HepG2 (cell line): ENCODE results near the gene CCDC73. TPM values are rescaled to one million over a fixed set of nuclear protein-coding genes. Genes with fewer than 3 reads are reported as not detected.
"Not testable (repeated sequence)": the region's sequence is repeated elsewhere in the genome, so short reads cannot be mapped to it uniquely, and the experiment has no call there.

Source experiments
- ATAC-seq: fragments of 200-7000 bp; cut with Tn5 transposase; 3 replicates; pipeline ENCODE4 v1.9.1; 2020; ENCODE audit warnings: mild to moderate bottlenecking, moderate library complexity
- BruUV-seq: library from RNA; stranded (reverse); fragments of 400-500 nt; replicated peaks from 2 replicates; lab custom pipeline; 2021; lab: Mats Ljungman, UMichigan
- CTCF ChIA-PET: fragments of 300-600 bp; formaldehyde crosslinking; extraction: SDS; loops from one replicate; lab custom pipeline; 2021; ENCODE audit warnings: low total read pairs, inconsistent platforms, low intra/inter-chr PET ratio; lab: Yijun Ruan, JAX
- POLR2A ChIA-PET: fragments of 350-600 bp; sonication (Branson Sonifier 250); formaldehyde crosslinking; loops from one replicate; lab custom pipeline; 2020; ENCODE audit warnings: antibody characterized with exemption, inconsistent platforms; lab: Yijun Ruan, JAX
- DNase-seq: peaks from one replicate; pipeline ENCODE4 v3.0.0-alpha.2; 2015; ENCODE audit warnings: low spot score
- FAIRE-seq: peaks from 3 replicates; lab custom pipeline; 2011; peaks lifted over from hg19 to GRCh38; lab: Jason Lieb, UNC
- H2AFZ ChIP-seq: one replicate; pipeline ENCODE4 v1.6.1; 2011; ENCODE audit warnings: low read length, inconsistent platforms
- H3K27ac ChIP-seq: fragments of 300-600 bp; 3 replicates; pipeline ENCODE4 v1.8.0; 2011; ENCODE audit warnings: mixed run types, mild to moderate bottlenecking, mixed read lengths, low read length, inconsistent platforms; ENCODE audit not compliant: insufficient read depth; ENCODE audit errors: extremely low read length
- H3K27me3 ChIP-seq, 2 experiments: fragments of 200-600 bp in 1 of 2; 2 replicates in 1 of 2; 3 replicates in 1 of 2; pipeline versions ENCODE4 v1.6.0 to v1.8.0; 2011; ENCODE audit warnings: low read length in 2 of 2, mild to moderate bottlenecking in 2 of 2, moderate library complexity in 2 of 2, inconsistent platforms in 1 of 2; ENCODE audit not compliant: insufficient read depth in 2 of 2, control insufficient read depth in 1 of 2
- H3K36me3 ChIP-seq, 2 experiments: fragments of 200-600 bp in 1 of 2; replicated peaks in 1 of 2; 2 replicates in 1 of 2; 3 replicates in 1 of 2; pipeline versions ENCODE4 v1.5.1 to v1.8.0; 2011; ENCODE audit warnings: low read length in 2 of 2, inconsistent platforms in 1 of 2; ENCODE audit not compliant: insufficient read depth in 2 of 2, control insufficient read depth in 1 of 2
- H3K4me1 ChIP-seq: 2 replicates; pipeline ENCODE4 v1.5.1; 2012; ENCODE audit warnings: low read length, inconsistent platforms; ENCODE audit not compliant: insufficient read depth
- H3K4me2 ChIP-seq: 2 replicates; pipeline ENCODE4 v1.6.0; 2011; ENCODE audit warnings: low read depth, low read length, inconsistent platforms
- H3K4me3 ChIP-seq, 3 experiments: fragments of 200-600 bp in 1 of 3; sonication (generic), shearing (Covaris generic) in 1 of 3; replicated peaks in 1 of 3; 2 replicates each; pipeline ENCODE4 v1.5.1; 2011 to 2016; ENCODE audit warnings: low read length in 3 of 3, inconsistent platforms in 2 of 3, low read depth in 2 of 3, mild to moderate bottlenecking in 2 of 3, control low read depth in 1 of 3, mixed read lengths in 1 of 3; ENCODE audit not compliant: insufficient read depth in 1 of 3
- H3K79me2 ChIP-seq: one replicate; pipeline ENCODE4 v1.6.1; 2011; ENCODE audit warnings: low read length, inconsistent platforms; ENCODE audit not compliant: insufficient read depth
- H3K9ac ChIP-seq: 2 replicates; pipeline ENCODE4 v1.6.0; 2011; ENCODE audit warnings: mild to moderate bottlenecking, low read depth, low read length, inconsistent platforms; ENCODE audit not compliant: insufficient read depth
- H3K9me3 ChIP-seq: 2 replicates; pipeline ENCODE4 v1.5.1; 2012; ENCODE audit warnings: mild to moderate bottlenecking, low read length
- H4K20me1 ChIP-seq: 2 replicates; pipeline ENCODE4 v1.6.0; 2011; ENCODE audit warnings: inconsistent platforms, mild to moderate bottlenecking, low read length, moderate library complexity; ENCODE audit not compliant: insufficient read depth
- TSC22D2 ChIP-seq: sonication (generic); formaldehyde crosslinking; IDR thresholded peaks from 2 replicates; pipeline ENCODE4 v1.5.1; 2020; ENCODE audit warnings: missing genetic modification reagents, mild to moderate bottlenecking, borderline replicate concordance
- WGBS: methylation state at CpG from one replicate; pipeline ENCODE4 v1.1.6; 2017; ENCODE audit warnings: low lambda C conversion rate; 5-methylcytosine and 5-hydroxymethylcytosine counted together
- in situ Hi-C: cut with HindIII; loops from 2 replicates; pipeline ENCODE4 v1.10.0; 2017; ENCODE audit warnings: low pct_unique_long_range_greater_than_20kb; ENCODE audit not compliant: extremely low pct_ligation_motif_present
- intact Hi-C: fragments of 100-400 bp; cut with micrococcal nuclease; formaldehyde crosslinking; loops from one replicate; pipeline ENCODE4 v1.10.0; 2022; ENCODE audit not compliant: unreplicated experiment
- polyA plus RNA-seq, 8 experiments: library from polyadenylated mRNA; depleted of rRNA in 3 of 8; stranded (reverse) in 7 of 8; unstranded in 1 of 8; fragments of >200 nt; fragmentation: Illumina TruSeq in 4 of 8; extraction: Trizol in 4 of 8; gene quantifications; 2 replicates each; pipeline versions ENCODE4 v1.2.1 to v1.2.3, GENCODE V29; 2011 to 2016; ENCODE audit warnings: low read depth in 4 of 8, missing spikeins in 1 of 8, mixed read lengths in 1 of 8; ENCODE audit not compliant: insufficient read depth in 1 of 8
- total RNA-seq, 5 experiments: library from RNA; depleted of rRNA; stranded (reverse); fragments of >200 nt; fragmentation: Illumina TruSeq; extraction: Trizol; gene quantifications; 2 replicates each; pipeline ENCODE4 v1.2.3, GENCODE V29; 2016; ENCODE audit warnings: low read depth in 1 of 5
- TF ChIP-seq, protein P1 (sequence below), 2 experiments: fragments of 450-650 bp in 1 of 2; sonication (generic) in 1 of 2; formaldehyde crosslinking in 1 of 2; IDR thresholded peaks; 2 replicates each; pipeline versions ENCODE4 v1.6.1 to v1.8.0; 2016 to 2022; ENCODE audit warnings: antibody characterized with exemption in 1 of 2, mild to moderate bottlenecking in 1 of 2, missing genetic modification reagents in 1 of 2

CCDC73 gene
- total and polyA plus RNA-seq, 2 of the 13 experiments (the other 11 are each of a cell fraction or from before 2014, with no cell fraction given): 0.01 to 0.11 TPM

DNA sequence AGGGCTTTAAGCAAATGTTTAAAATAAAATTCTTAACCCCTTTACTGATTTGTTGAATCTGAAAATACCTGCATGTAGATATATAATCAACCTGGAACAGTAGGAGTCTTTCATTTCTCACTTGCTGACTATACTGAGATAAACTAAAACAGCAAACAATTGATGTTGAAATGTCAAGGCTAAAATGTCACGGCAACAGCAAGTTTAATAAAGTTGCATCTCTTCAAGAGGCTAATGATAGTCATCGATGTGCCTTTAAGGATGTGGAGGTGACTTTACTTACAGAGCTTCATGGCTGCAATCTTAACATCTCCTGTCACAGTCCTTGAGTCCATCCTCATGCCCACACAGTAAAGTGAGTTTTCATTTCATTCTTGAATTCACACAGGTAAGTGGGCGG is 31.7 kb upstream of the CCDC73 start:
- H3K4me1 ChIP-seq: peaks cover 8% of the 10 kb centered on the region
- intact Hi-C loops (no loop called here), in situ Hi-C loops (no loop called here)
- H3K27ac ChIP-seq: no peak overlapping the region
- BruUV-seq: no TSS peak
- no peak overlapping the region for H3K4me2 ChIP-seq
- no peaks in the 10 kb centered on the region for H3K9me3 ChIP-seq
- ChIA-PET POLR2A (no interaction called here), CTCF (no interaction called here)
- H2AFZ ChIP-seq: no peak overlapping the region
- WGBS: 6% methylated on average over 3 of the region's 3 CpGs
- H3K4me3 ChIP-seq: no peak overlapping the region
- DNase-seq (no peak), FAIRE-seq (no peak), ATAC-seq (no peak)
- peaks cover 0 to 5% of the 10 kb centered on the region in 2 experiments; a peak in 1 of 5 replicates for H3K27me3 ChIP-seq
- TF ChIP-seq, protein P1, sequence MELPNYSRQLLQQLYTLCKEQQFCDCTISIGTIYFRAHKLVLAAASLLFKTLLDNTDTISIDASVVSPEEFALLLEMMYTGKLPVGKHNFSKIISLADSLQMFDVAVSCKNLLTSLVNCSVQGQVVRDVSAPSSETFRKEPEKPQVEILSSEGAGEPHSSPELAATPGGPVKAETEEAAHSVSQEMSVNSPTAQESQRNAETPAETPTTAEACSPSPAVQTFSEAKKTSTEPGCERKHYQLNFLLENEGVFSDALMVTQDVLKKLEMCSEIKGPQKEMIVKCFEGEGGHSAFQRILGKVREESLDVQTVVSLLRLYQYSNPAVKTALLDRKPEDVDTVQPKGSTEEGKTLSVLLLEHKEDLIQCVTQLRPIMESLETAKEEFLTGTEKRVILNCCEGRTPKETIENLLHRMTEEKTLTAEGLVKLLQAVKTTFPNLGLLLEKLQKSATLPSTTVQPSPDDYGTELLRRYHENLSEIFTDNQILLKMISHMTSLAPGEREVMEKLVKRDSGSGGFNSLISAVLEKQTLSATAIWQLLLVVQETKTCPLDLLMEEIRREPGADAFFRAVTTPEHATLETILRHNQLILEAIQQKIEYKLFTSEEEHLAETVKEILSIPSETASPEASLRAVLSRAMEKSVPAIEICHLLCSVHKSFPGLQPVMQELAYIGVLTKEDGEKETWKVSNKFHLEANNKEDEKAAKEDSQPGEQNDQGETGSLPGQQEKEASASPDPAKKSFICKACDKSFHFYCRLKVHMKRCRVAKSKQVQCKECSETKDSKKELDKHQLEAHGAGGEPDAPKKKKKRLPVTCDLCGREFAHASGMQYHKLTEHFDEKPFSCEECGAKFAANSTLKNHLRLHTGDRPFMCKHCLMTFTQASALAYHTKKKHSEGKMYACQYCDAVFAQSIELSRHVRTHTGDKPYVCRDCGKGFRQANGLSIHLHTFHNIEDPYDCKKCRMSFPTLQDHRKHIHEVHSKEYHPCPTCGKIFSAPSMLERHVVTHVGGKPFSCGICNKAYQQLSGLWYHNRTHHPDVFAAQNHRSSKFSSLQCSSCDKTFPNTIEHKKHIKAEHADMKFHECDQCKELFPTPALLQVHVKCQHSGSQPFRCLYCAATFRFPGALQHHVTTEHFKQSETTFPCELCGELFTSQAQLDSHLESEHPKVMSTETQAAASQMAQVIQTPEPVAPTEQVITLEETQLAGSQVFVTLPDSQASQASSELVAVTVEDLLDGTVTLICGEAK (IDR thresholded peaks at IDR 0.05): peak; percentile 35; the same call in 1 of the 2 replicates
- TF ChIP-seq, protein P1 (CRISPR knock-in tag; IDR thresholded peaks at IDR 0.05): peak; percentile 57; the same call in 1 of the 2 replicates
- no peak for TF ChIP-seq TSC22D2 (CRISPR knock-in tag)
- H3K36me3 ChIP-seq: no peaks in the 10 kb centered on the region
- no peaks in the 10 kb centered on the region for H3K79me2 ChIP-seq
- no peak overlapping the region for H3K9ac ChIP-seq
- no peaks in the 10 kb centered on the region for H4K20me1 ChIP-seq

DNA sequence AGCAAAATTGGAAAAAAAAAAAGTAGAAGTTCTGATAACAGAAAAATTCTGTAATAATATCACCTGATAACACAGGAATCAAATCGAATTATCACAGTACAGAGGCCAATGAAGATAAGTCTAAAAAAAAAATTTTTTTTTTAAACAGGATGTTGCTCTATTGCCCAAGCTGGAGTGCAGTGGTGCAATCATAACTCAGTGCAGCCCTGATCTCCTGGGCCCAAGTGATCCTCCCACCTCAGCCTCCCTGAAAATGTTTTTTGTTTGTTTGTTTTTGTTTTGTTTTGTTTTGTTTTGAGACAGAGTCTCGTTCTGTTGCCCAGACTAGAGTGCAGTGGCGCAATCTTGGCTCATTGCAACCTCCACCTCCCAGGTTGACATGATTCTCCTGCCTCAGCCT is 29.2 kb upstream of the CCDC73 start:
- in situ Hi-C loops, FAIRE-seq, H3K9me3 ChIP-seq, DNase-seq, H2AFZ ChIP-seq, H3K4me1 ChIP-seq, POLR2A ChIA-PET, BruUV-seq, H3K4me2 ChIP-seq, CTCF ChIA-PET, H3K36me3 ChIP-seq, H4K20me1 ChIP-seq, ATAC-seq, H3K9ac ChIP-seq, H3K79me2 ChIP-seq, H3K27me3 ChIP-seq, intact Hi-C loops, H3K27ac ChIP-seq, H3K4me3 ChIP-seq: not testable (repeated sequence)
- 26% methylated on average over 3 of the region's 3 CpGs for WGBS
